HG03469 (cell line): ENCODE results near the gene CPNE8.
"Not testable (repeated sequence)": the region's sequence is repeated elsewhere in the genome, so short reads cannot be mapped to it uniquely, and the experiment has no call there.

Source experiments
- ATAC-seq: cut with Tn5 transposase; IDR thresholded peaks from one replicate; pipeline ENCODE4 v1.9.1; 2021; ENCODE audit warnings: mild to moderate bottlenecking, moderate library complexity, moderate number of reproducible peaks; ENCODE audit not compliant: unreplicated experiment

Gene CPNE8

GRCh38 chr12:38744041-38744440, 161.3 kb downstream of the CPNE8 start:
- ATAC-seq, result no peak

DNA sequence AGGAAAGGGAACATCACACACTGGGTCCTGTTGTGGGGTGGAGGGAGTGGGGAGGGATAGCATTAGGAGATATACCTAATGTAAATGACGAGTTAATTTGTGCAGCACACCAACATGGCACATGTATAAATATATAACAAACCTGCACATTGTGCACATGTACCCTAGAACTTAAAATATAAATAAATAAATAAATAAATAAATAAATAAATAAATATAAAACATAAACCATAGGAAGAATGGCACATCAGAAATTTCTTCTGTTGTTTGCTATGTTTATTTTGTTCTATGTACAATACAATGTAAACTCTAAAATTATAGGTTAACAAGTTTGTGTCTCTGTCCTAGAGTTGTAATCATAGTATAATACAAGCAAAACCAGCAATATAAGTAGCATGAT, 162.9 kb downstream of the CPNE8 start:
- not testable (repeated sequence) for ATAC-seq

DNA sequence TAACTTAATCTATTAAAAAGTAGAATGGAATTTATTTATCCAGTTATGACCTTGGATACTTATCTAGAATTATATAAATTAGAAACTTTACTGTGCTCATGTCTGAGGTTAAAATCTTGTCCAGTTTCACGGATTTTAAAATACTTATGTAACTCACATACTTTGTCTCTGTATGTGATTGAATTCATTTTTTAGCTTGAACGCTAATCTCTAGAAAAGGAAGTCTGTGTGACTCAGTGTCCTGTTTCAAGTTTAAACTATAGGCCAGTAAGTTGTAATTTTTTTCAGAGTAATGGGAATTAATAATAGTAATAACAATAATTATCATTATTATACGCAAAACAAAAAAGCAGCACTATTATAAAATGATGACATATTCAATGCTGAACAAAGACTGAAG, 168.6 kb downstream of the CPNE8 start:
- no peak for ATAC-seq

GRCh38 chr12:38732761-38733160, 172.6 kb downstream of the CPNE8 start:
- no peak for ATAC-seq

DNA sequence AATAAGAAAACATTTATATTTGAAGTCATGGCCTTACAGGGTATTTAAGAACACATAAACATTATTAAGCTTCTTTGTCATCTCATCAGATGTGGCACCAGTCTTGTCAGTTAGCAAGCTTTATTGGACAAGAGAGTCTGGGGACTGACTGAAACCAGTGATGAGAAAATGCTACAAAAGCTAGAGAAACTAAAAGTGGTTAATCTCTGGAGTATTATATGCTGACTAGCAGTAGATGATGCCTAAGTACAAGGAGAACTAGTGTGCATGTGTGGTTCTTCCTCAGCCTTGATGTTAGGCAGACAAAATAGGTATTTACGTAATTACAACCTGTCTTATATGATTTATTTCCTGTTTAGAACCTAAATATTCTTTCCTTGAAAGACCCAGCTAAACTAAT, 176.5 kb downstream of the CPNE8 start:
- no peak for ATAC-seq

DNA sequence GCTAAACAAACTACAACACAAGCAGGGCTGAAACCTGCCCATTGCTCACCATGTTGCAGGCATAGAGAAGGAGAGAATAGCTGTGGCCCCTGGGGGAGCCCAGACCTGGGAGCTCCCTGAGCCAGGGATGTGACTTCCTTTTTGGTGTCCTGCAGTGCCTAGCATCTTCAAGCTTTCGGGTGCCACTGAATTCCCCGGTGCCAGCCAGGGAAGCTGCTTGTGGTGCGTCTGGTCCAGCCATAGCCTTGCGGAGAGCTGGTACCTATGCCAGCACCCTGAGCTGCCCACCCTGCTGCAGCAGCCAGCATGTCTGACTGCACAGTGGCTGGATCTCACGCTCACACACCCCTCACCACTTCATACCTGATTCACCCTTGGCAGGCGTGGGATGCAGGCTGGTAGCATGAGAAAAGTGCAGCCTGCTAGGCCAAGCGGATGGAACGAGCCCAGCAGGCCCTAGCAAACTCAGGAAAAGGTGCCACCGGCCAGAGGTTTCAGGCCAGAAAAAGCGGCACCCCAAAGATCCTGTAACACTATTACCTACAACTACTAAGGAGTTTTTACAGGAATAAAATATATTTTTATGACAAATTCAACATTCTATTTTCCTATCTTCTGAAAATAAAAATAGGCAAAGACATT, 183.7 kb downstream of the CPNE8 start:
- ATAC-seq, result no peak

DNA sequence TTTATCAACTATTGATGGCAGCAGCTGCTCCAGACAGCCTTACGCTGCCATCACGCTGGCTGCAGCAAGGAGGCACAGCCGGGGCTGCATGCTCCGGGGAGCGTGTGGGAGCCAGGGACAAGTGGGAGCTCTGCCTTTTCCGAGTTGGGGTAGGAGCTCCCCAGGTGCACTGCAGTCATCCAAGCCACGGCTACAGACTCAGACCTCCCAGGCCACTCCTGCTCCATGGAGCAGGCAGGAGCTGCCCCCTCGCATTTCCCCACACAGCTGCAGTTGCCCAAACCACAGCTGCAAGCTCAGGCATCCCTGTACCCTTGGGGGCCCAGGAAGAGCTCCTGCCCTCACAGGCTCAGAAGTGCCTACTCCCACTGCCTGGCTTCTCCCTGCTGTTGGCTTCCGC, 184.7 kb downstream of the CPNE8 start:
- no peak for ATAC-seq

- no peak for ATAC-seq
Observed at GRCh38 chr12:38713294-38713693, 192.1 kb downstream of the CPNE8 start.

- ATAC-seq, result peak; percentile 72
Observed at GRCh38 chr12:38711054-38711453, 194.3 kb downstream of the CPNE8 start.

DNA sequence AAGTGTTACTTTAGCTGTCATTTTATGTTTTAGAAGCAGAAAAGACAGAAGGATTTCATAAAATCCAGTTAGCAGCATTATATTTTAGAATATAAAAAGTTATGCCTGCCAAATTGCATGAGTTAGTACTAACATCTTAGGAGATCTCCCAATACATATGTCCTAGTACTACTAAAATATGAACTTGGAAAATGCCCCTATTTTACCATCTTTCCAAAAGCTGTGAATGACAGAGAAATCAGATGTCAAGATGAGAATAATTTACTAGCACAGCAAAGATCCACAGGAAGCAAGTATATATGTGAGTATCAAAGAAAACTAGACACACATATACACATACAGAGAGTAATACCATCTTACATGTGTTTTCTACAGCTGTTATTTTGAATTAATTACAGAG, 196.9 kb downstream of the CPNE8 start:
- no peak for ATAC-seq

DNA sequence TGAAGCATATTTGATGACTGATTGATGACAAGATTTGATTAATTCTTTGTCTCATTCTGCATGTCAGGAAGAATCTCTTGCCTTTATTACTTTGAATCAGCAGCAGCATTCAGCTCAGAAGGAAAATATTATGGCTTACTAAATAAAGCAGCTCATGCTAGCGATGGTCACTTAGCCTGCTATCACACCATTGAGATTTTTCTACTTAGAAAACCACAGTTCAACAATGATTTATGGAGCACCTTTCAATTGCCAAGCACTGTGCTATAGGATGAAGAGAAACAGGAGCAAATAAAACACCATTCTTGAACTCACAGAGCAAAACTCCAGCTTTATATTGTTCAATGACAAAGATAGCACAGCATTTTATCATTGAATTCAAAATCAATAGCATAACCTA, 197.7 kb downstream of the CPNE8 start:
- no peak for ATAC-seq

DNA sequence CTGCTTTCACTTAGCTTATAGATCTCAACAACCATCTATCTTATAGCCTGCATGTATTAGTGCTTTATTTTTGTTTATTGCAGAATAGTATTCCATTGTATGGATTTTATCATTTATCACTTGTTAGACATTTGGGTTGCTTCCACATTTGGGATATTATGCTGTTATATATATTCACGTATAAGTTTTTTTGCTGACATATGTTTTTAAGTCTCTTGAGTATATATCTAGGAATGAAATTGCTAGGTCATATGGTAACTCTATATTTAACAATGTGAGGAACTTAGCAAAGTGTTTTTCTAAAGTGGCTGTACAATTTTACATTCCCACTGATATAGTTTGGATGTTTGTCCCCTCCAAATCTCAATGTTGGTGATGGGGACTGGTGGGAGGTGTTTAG, 208.1 kb downstream of the CPNE8 start:
- ATAC-seq, result no peak

- no peak for ATAC-seq
Observed at GRCh38 chr12:38695057-38695456, 210.3 kb downstream of the CPNE8 start.

- no peak for ATAC-seq
Observed at GRCh38 chr12:38691164-38691563, 214.2 kb downstream of the CPNE8 start.

DNA sequence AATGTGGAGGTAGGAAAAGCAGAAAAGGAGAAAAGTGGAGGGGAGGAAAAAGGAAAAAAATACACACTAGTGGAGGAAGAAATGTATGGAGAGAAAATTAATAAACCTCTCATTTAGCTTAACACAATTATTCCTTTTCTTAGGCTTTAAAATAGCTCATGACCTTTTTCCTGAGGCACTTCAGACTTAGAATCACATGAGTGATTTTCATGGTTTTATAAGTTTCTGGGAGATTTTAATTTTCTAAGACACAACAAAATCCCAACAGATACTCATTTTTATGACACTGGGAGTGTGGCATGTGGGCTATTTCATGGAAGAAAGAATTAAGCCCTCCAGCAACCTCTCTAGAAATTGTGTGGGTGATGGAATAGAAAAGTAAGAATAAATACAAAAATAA, 214.7 kb downstream of the CPNE8 start:
- no peak for ATAC-seq

- no peak for ATAC-seq
Observed at GRCh38 chr12:38689704-38690103, 215.7 kb downstream of the CPNE8 start.

- ATAC-seq, result no peak
Observed at GRCh38 chr12:38689195-38689594, 216.2 kb downstream of the CPNE8 start.

DNA sequence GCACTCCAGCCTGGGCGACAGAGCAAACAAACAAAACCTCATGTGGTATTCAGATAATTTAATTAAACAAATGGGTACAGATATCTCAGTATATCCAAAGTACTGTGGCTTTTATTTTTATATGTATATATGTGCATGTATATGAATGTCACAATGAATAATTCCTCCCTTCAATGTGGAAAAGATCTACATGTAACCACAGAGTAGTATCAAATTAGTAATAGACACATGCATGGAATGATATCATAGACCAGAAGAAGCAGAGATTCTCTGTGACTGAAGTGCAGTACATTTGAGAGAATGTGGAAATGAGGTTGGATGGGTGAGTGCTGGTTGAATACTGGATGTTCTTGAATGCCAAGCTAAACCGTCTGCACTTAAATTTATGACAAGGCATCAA, 222.9 kb downstream of the CPNE8 start:
- no peak for ATAC-seq

GRCh38 chr12:38669530-38669929, 235.9 kb downstream of the CPNE8 start:
- ATAC-seq, result no peak

DNA sequence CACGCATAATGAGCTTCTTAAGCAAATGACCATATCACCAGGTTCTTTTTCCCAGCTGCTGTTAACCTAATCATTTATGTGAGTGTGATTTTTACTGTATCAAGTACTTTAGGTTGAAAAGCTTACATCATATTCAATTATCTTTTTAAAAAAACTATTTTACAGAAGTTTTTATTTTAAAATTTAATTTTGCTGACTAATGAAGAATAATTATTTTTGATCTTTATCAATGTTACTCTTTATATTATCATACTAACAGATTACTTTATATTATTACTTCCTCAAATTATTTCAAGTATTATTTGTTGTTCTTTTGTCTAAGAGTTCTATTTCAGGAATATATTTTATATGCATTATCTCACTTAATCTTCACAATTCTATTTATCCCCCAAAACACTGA, 236.3 kb downstream of the CPNE8 start:
- ATAC-seq, result no peak

DNA sequence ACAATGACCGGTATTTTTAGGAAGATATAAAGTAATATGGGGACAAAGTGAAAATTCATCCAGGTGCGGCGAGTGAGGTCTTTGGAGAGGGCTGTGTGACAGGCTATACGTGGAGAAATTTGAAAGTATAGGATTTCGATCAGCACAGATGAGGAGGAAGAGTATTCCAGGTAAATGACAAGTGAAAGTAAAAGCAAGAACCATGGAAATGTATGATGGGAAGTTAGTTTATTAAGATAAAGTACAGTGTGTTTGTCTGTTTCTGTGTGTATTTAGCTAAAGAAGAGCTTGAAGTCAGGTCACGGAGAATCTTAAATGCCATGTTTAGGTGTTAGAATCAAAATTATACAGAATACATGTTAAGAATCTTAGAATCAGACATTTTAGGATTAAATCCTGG, 239.0 kb downstream of the CPNE8 start:
- no peak for ATAC-seq

DNA sequence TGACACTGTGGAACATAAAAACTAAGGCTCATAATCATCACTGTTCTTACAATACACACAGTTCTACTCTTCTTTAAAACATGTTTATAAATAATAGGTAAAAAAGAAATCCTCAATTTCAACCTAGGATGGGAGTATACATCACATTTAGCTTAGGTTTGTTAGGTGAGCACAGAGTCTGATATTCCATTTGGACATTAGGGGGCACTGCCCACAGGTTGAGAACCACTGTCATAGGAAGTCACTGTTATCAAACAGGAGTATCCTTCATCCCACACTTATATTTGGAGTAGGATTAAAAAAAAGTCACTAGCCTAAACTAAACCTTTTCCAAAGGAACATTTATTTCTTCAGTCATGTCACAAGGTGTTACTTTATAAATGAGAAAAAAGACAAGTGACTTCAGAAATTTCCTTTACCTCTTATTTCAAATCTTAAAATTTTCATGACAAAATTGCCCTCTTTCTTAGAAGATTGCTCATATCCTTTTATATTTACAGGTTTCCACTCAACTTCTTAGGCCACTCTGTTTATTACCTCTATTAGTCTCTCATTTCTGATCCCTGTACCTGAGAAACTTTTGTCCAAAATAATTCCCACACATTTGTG, 240.6 kb downstream of the CPNE8 start:
- peak; percentile 90 for ATAC-seq

DNA sequence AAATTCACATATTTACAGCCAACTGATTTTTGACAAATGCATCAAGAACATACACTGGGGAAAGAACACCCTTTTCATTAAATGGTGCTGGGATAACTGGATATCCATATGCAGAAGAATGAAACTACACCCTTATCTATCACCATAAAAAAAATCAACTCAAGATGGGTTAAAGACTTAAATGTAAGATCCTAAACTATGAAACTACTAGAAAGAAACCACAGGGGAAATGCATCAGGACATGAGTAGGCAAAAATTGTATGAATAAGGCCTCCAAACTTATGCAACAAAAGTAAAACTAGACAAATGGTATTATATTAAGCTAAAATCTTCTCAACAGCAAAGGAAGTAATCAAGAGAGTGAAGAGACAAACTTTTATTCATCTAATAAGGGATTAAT, 242.6 kb downstream of the CPNE8 start:
- no peak for ATAC-seq
